Stimulated activated CD4-positive, alpha-beta T cell treated with anti-CD3 and anti-CD28 coated beads, Interleukin-1b, Interleukin-23, amount 100 ng/mL, for 4 hours (primary cell): ENCODE results near the gene SAAL1.
"Not testable (repeated sequence)": the region's sequence is repeated elsewhere in the genome, so short reads cannot be mapped to it uniquely, and the experiment has no call there.

Source experiments
- DNase-seq, 2 donors: peaks; one replicate each; pipeline ENCODE4 v3.0.0-alpha.2; 2020; ENCODE audit warnings: low read depth in 2 of 2

SAAL1 gene

GRCh38 chr11:18105802-18106574, at the start of gene SAAL1:
TSS of gene SAAL1 (minus strand) at chr11:18106082. CDS start at chr11:18106041, 41 bp downstream.
- DNase-seq: peak; percentile 89 to 91

- DNase-seq: no peak
Measured at GRCh38 chr11:18151581-18151980, 45.7 kb upstream of the SAAL1 start.

GRCh38 chr11:18145837-18146236, 40.0 kb upstream of the SAAL1 start:
- DNase-seq: no peak

GRCh38 chr11:18145025-18145424, 39.1 kb upstream of the SAAL1 start:
- DNase-seq: no peak

- no peak for DNase-seq
Measured at GRCh38 chr11:18144243-18144642, 38.4 kb upstream of the SAAL1 start.

- no peak for DNase-seq
Measured at GRCh38 chr11:18140145-18140544, 34.3 kb upstream of the SAAL1 start.

GRCh38 chr11:18137186-18137800, 31.4 kb upstream of the SAAL1 start:
- no peak for DNase-seq

GRCh38 chr11:18135308-18135707, 29.4 kb upstream of the SAAL1 start:
- no peak for DNase-seq

- no peak for DNase-seq
Measured at GRCh38 chr11:18132341-18132740, 26.5 kb upstream of the SAAL1 start, which contains the start of gene MRGPRX3. TSS of gene MRGPRX3 (plus strand) at chr11:18132571. CDS start at chr11:18137203, 4,632 bp downstream.

- DNase-seq: not testable (repeated sequence)
Measured at GRCh38 chr11:18131115-18131514, 25.2 kb upstream of the SAAL1 start.

GRCh38 chr11:18121331-18121828, 15.5 kb upstream of the SAAL1 start:
- not testable (repeated sequence) for DNase-seq

- DNase-seq: peak; percentile 25 to 47
Measured at GRCh38 chr11:18115360-18116127, 9.7 kb upstream of the SAAL1 start.

GRCh38 chr11:18111005-18111404, 5.1 kb upstream of the SAAL1 start:
- DNase-seq: no peak

GRCh38 chr11:18108254-18108653, 2.4 kb upstream of the SAAL1 start:
- DNase-seq: no peak

GRCh38 chr11:18106688-18107087, 806 bp upstream of the SAAL1 start:
- no peak for DNase-seq

GRCh38 chr11:18105086-18105801, 638 bp downstream of the SAAL1 start:
- no peak for DNase-seq

- DNase-seq: no peak
Measured at GRCh38 chr11:18100926-18101656, 4.8 kb downstream of the SAAL1 start.

- no peak for DNase-seq
Measured at GRCh38 chr11:18093959-18094358, 11.9 kb downstream of the SAAL1 start.

GRCh38 chr11:18091731-18092130, 14.2 kb downstream of the SAAL1 start:
- DNase-seq: no peak

- no peak for DNase-seq
Measured at GRCh38 chr11:18088966-18089365, 16.9 kb downstream of the SAAL1 start.

GRCh38 chr11:18088366-18088765, 17.5 kb downstream of the SAAL1 start:
- DNase-seq: no peak
